ENCODE data around the gene FAM83D.

The FAM83D gene

DNA sequence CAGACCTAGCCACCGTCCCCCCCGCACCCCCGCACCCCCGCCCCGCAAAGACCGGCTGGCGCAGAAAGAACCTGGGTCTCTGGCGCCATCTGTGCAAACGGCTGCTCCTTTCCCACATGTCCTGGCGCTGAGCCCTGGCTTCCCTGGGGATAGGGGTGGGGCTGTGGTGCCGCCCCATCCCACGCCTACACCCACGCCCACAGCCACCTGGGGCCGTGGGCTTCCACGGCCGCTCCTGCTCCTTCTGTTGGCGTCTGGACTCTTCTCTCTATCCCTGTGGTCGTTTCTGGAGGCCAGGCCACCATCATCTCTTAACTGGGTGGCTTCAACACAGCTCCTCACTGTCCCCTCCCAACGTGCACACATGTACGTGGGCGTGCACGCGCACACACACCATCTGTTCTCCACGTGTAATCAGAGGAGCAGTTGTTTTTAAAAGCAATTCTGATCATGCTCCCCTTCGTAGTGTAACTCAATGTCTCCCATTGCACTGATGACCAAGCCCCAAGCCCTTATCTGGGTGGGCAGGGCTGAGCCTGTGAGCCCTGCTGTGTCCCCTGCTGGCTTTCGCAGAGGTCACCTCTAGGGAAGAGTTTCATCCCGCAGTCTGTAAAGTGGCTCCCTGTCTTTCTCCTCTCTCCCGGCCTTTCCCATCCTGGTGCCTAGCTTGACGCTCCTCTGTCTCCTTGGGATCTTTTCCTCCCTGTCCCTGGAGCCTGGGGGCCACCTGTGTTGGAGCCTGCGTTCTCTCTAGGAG is 31.9 kb upstream of the FAM83D start:
- ChIA-PET CTCF (interaction anchor here (0.8 to 5.3 kb wide), 17 partner anchors 13 to 260 kb away, joined by 3 to 43 read pairs (median 6); no protein-coding TSS in a partner anchor), POLR2A (no interaction called here)
- TF ChIP-seq, protein P1, sequence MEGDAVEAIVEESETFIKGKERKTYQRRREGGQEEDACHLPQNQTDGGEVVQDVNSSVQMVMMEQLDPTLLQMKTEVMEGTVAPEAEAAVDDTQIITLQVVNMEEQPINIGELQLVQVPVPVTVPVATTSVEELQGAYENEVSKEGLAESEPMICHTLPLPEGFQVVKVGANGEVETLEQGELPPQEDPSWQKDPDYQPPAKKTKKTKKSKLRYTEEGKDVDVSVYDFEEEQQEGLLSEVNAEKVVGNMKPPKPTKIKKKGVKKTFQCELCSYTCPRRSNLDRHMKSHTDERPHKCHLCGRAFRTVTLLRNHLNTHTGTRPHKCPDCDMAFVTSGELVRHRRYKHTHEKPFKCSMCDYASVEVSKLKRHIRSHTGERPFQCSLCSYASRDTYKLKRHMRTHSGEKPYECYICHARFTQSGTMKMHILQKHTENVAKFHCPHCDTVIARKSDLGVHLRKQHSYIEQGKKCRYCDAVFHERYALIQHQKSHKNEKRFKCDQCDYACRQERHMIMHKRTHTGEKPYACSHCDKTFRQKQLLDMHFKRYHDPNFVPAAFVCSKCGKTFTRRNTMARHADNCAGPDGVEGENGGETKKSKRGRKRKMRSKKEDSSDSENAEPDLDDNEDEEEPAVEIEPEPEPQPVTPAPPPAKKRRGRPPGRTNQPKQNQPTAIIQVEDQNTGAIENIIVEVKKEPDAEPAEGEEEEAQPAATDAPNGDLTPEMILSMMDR (IDR thresholded peaks at IDR 0.05; ENCODE audit: insufficient read depth, low read length, missing control alignments), result no peak
- no peak overlapping the region for H3K4me3 ChIP-seq (ENCODE audit: low read depth, low read length)
- no peak for DNase-seq (ENCODE audit: low read depth, low spot score)

DNA sequence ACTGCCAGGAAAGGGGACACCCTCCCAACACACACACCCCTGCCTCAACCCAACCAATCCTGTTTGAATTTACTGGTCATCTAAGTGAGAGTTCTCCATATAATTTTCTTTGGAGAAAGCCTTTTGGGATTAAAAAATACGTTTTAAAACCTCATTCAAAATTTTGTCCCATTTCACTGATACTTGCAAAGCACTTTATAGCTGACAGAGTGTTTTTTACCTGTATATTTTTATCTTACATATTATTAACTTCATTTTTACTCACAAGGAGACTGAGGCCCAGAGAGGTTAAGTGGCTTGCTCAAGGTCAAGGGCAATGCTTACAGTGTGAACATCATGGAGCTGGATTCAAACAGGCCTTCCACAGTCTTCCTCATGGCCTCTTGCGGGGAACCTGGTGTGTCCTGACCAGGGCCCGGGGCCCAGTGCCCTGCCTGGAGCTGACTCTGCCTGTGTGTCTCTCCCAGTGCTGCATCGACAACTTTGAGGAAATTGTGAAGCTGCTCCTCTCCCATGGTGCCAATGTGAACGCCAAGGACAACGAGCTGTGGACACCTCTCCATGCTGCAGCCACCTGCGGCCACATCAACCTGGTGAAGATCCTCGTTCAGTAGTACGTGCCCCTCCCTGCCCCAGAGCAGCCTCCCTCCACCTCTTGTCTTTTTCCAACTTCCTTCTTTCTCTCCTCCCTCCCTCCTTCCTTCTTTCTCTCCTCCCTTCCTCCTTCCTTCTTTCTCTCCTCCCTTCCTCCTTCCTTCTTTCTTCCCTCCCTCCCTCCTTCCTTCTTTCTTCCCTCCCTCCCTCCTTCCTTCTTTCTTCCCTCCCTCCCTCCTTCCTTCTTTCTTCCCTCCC is 30.9 kb upstream of the FAM83D start:
- DNase-seq (ENCODE audit: low read depth, low spot score), result no peak
- POLR2A ChIA-PET, result no interaction called here
- TF ChIP-seq, protein P1 (IDR thresholded peaks at IDR 0.05; ENCODE audit: insufficient read depth, low read length, missing control alignments), result no peak
- no peak overlapping the region for H3K4me3 ChIP-seq (ENCODE audit: low read depth, low read length)
- CTCF ChIA-PET, result interaction anchor here (0.8 to 5.3 kb wide), 16 partner anchors 11 to 261 kb away, joined by 3 to 43 read pairs (median 4); no protein-coding TSS in a partner anchor

DNA sequence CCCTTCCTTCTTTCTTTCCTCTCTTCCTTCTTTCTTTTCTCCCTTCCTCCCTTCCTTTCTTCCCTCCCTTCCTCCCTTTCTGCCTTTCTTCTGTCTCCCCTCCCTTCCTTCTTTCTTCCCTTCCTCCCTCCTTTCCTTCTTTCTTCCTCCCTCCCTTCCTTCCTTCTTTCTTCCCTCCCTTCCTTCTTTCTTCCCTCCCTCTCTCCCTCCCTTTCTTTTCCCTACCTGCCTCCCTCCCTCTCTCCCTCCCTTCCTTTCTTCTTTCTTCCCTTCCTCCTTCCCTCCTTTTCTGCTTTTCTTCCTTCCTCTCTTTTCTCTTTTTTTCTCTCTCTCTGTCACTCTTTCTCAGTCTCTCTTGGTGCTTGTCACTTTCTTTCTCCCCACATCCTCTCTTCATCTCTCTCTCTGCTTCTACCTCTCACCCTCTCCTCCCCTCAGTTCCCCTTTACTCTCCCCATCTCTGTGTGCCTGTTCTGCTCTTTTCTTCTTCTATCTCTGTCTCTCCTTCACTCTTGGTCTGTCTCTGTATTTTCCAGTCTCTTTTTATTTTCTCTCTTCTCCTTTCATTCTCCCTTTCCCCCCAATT is 30.1 kb upstream of the FAM83D start:
- POLR2A ChIA-PET, result no interaction called here
- DNase-seq (ENCODE audit: low read depth, low spot score), result no peak
- CTCF ChIA-PET, result interaction anchor here (0.9 to 5.3 kb wide), 8 partner anchors 10 to 250 kb away, joined by 3 to 43 read pairs (median 6); no protein-coding TSS in a partner anchor
- TF ChIP-seq, protein P1 (IDR thresholded peaks at IDR 0.05; ENCODE audit: insufficient read depth, low read length, missing control alignments), result no peak
- H3K4me3 ChIP-seq (ENCODE audit: low read depth, low read length), result no peak overlapping the region

DNA sequence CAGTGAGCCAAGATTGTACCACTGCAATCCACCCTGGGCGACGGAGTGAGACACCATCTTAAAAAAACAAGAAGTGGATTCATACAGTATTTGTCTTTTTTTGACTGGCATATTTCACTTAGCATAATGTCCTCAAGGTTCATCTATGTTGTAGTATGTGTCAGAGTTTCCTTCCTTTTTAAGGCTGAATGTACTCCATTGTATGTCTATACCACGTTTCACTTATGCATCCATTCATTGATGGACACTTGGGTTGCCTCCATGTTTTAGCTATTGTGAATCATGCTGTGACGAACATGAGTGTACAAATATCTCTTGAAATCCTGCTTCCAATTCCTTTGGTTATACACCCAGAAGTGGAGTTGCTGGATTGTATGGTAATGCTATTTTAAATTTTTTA is 28.9 kb upstream of the FAM83D start:
- no peak for DNase-seq (ENCODE audit: low read depth, low spot score)
- TF ChIP-seq, protein P1 (IDR thresholded peaks at IDR 0.05; ENCODE audit: insufficient read depth, low read length, missing control alignments), result no peak
- H3K4me3 ChIP-seq (ENCODE audit: low read depth, low read length), result no peak overlapping the region
- POLR2A ChIA-PET, result no interaction called here
- CTCF ChIA-PET, result no interaction called here

DNA sequence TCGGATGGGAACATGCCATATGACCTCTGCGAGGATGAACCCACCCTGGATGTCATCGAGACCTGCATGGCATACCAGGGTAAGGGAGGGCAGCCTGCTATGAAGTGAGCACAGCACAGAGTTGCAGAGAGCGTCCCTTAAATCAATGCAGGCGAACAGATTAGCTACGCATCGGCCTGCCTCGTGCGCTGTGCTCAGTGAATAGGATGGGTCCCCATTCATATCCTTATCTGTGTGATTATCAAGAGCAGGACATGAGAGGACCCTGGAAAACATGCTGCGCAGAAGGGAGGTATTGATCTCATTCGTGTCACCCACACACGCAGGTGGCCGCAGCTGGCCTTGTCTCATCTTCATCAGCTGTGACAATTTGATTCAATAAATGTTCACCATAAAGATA is 25.6 kb upstream of the FAM83D start:
- CTCF ChIA-PET, result interaction anchor here (1.9 kb wide), 1 partner anchor 23 kb away, joined by 4 read pairs; no protein-coding TSS in a partner anchor
- POLR2A ChIA-PET, result no interaction called here

More for the DNA sequence above, 25.6 kb upstream of the FAM83D start:
- no peak overlapping the region for H3K4me3 ChIP-seq (ENCODE audit: low read depth, low read length)
- DNase-seq (ENCODE audit: low read depth, low spot score), result no peak
- TF ChIP-seq, protein P1 (IDR thresholded peaks at IDR 0.05; ENCODE audit: insufficient read depth, low read length, missing control alignments), result no peak
